MV-4-11 (cell line): ENCODE results near the gene DCAF6.

Experiments used
- DNase-seq: peaks from one replicate; lab custom pipeline; 2025; lab: John Stamatoyannopoulos, UW

Gene DCAF6

GRCh38 chr1:167957710-167958109, 21.2 kb downstream of the DCAF6 start:
- DNase-seq: no peak

- no peak for DNase-seq
Measured at GRCh38 chr1:167964646-167965045, 28.2 kb downstream of the DCAF6 start.

GRCh38 chr1:167966050-167966449, 29.6 kb downstream of the DCAF6 start:
- no peak for DNase-seq

- DNase-seq: no peak
Measured at GRCh38 chr1:167968569-167968968, 32.1 kb downstream of the DCAF6 start.

- no peak for DNase-seq
Measured at GRCh38 chr1:167973832-167974231, 37.3 kb downstream of the DCAF6 start.

- no peak for DNase-seq
Measured at GRCh38 chr1:167974698-167975097, 38.2 kb downstream of the DCAF6 start.

GRCh38 chr1:167977245-167977644, 40.8 kb downstream of the DCAF6 start:
- no peak for DNase-seq

GRCh38 chr1:167981933-167982332, 45.5 kb downstream of the DCAF6 start:
- no peak for DNase-seq

GRCh38 chr1:167983797-167984420, 47.4 kb downstream of the DCAF6 start:
- DNase-seq: no peak

- DNase-seq: no peak
Measured at GRCh38 chr1:167984886-167985489, 48.5 kb downstream of the DCAF6 start.

- DNase-seq: no peak
Measured at GRCh38 chr1:167987174-167987573, 50.7 kb downstream of the DCAF6 start.

GRCh38 chr1:167991546-167991945, 55.1 kb downstream of the DCAF6 start:
- no peak for DNase-seq

GRCh38 chr1:167993720-167994119, 57.2 kb downstream of the DCAF6 start:
- no peak for DNase-seq

- DNase-seq: no peak
Measured at GRCh38 chr1:167994560-167994959, 58.1 kb downstream of the DCAF6 start.

- DNase-seq: no peak
Measured at GRCh38 chr1:167995038-167995437, 58.6 kb downstream of the DCAF6 start.

GRCh38 chr1:167996266-167996665, 59.8 kb downstream of the DCAF6 start:
- DNase-seq: peak; percentile 45

GRCh38 chr1:167997037-167997575, 60.6 kb downstream of the DCAF6 start:
- no peak for DNase-seq

- no peak for DNase-seq
Measured at GRCh38 chr1:167999877-168000276, 63.4 kb downstream of the DCAF6 start.

GRCh38 chr1:168000656-168001055, 64.2 kb downstream of the DCAF6 start:
- no peak for DNase-seq

GRCh38 chr1:168001213-168001612, 64.7 kb downstream of the DCAF6 start:
- DNase-seq: no peak

GRCh38 chr1:168004531-168004930, 68.0 kb downstream of the DCAF6 start:
- DNase-seq: no peak

- DNase-seq: no peak
Measured at GRCh38 chr1:168005529-168005928, 69.0 kb downstream of the DCAF6 start.

- DNase-seq: no peak
Measured at GRCh38 chr1:168007691-168008090, 71.2 kb downstream of the DCAF6 start.

- no peak for DNase-seq
Measured at GRCh38 chr1:168008595-168008994, 72.1 kb downstream of the DCAF6 start.
